Esophagus squamous epithelium (tissue), 4 donors: ENCODE data around the gene PCSK6.

Experiments
- CTCF ChIP-seq, 6 experiments: fragments of 450-650 bp in 4 of 6; fragments of 200-600 bp in 2 of 6; sonication (generic) in 2 of 6; IDR thresholded peaks; one replicate each; pipeline ENCODE4 v1.5.1; 2016 to 2019; ENCODE audit warnings: antibody characterized with exemption in 6 of 6, mild to moderate bottlenecking in 4 of 6, moderate library complexity in 4 of 6
- POLR2A ChIP-seq, 4 donors: fragments of 450-650 bp; IDR thresholded peaks; one replicate each; pipeline ENCODE4 v1.6.1; 2017; ENCODE audit warnings: antibody characterized with exemption in 4 of 4, mild to moderate bottlenecking in 4 of 4, moderate library complexity in 3 of 4

DNA sequence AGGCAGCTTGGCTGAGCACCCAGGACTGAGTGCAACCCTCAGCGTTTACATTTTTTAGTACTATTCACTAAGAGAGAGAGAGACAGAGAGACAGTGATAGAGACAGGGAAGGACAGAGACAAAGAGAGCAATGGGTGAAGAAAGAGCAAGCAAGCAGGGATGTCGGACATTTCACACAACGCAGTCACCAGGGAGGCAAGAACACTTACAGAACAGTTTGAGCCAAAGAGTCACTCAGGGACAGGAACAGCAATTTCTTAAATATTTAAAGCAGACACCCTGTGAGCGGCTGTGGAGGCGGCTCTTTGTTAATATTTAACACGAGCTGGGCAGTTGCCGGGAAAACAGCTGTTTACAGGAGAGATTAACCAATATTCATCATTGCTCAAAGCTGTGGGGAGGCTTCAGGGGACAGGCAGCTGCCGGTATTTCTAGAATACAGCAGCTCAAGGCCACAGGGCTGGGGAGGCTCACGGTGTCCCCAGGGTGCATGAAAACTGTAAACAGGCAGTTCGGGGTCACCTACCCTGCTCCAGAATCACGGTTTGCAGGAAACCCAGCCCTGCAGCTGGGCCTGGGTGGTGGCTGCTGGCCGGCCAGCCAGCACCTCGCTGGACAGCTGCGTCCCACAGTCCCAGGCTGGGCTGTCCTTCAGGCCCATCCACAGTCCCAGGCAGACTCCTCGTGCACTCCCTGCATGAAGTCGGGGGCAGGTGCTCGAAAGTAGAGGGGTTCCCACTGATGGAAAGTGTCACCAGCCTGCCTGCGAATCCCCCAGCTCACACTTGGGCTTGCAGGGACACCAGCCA is 38.8 kb upstream of the PCSK6 start:
- no peak for TF ChIP-seq CTCF (IDR thresholded peaks at IDR 0.05)
- TF ChIP-seq POLR2A (IDR thresholded peaks at IDR 0.05): no peak
